Stimulated activated CD8-positive, alpha-beta memory T cell treated with anti-CD3 and anti-CD28 coated beads, Interleukin-12 subunit alpha, Interleukin-12 subunit beta, amount 100 ng/mL, for 24 hours (primary cell): ENCODE data around the gene EGLN3.
"Not testable (repeated sequence)": the region's sequence is repeated elsewhere in the genome, so short reads cannot be mapped to it uniquely, and the experiment has no call there.

Experiments
- DNase-seq: peaks from one replicate; pipeline ENCODE4 v3.0.0-alpha.2; 2020; ENCODE audit errors: extremely low read depth

The EGLN3 gene

DNA sequence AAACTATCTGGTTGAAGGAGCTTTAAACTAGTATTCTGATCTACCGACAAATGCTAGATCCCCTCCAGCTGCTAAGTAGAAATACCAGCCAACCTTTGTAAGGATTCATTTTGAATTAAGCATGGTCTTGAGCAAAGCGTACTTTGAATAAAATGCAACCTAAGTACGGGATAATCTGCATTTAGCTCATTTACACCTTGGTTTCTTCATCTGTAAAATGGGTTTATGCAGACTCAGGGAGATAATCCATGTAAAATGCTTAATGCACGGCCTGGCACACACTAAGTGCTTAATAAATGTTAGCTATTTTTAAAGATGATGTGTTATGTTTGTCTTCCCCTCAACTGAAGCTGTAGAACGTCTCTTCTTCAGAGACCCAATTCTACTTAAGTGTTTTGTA is 15.9 kb downstream of the EGLN3 start:
- DNase-seq: no peak

DNA sequence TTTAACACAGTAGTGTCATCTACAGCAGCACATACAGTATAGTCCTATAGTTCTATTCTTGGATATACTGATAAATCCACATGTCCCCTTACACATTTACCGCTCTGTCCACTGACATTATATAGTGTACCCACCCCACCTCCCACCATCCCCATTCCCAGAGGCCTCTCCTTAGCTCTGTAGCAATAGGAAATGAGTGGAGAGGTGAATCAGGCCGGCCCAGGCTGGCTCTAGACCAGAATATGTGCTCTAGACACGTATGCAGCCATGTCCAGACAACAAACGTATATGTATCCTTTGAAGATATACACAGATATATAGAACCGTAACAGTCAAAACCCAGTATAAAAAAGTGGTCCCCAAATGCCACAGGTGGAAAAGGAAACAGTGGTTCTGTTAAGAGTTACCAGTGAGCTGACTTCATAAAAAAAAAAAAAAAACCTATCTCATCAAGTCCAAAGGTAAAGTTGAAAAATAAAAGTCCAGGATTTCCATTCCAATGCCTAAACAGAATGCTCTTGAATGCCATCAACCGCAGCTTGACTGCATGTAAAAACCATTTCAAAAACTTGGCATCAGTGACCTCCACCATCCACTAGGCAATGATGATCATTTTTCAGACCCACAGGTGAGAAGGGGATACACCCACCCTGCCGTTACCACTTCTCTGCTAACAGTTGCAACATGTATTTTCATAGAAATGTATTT is 16.7 kb downstream of the EGLN3 start:
- DNase-seq: no peak

DNA sequence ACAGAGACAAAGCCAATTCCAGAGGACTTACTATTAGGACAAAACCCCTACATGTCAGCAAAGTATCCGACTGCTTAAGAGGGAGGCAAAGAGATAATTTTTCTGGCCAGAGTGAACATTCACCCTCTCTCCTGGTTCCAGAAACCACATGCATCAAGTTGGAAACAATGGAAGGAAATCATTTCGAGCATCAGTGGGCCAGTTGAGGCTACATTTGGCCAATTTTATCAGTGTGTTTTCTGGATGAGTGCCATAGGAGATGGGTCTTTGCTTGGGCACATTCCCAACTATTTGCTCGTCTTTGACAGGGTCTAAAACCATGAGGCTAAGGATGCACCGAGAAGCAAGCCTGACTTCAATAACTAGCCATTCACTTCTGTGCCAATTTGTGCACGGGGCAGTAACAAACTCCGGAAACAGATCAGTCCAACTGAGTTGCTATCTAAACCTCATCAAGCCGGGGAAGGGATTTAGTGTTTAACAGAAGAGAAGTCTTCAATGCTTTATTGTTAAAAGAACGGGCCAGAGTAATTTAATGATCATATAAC is 17.4 kb downstream of the EGLN3 start:
- DNase-seq: no peak

DNA sequence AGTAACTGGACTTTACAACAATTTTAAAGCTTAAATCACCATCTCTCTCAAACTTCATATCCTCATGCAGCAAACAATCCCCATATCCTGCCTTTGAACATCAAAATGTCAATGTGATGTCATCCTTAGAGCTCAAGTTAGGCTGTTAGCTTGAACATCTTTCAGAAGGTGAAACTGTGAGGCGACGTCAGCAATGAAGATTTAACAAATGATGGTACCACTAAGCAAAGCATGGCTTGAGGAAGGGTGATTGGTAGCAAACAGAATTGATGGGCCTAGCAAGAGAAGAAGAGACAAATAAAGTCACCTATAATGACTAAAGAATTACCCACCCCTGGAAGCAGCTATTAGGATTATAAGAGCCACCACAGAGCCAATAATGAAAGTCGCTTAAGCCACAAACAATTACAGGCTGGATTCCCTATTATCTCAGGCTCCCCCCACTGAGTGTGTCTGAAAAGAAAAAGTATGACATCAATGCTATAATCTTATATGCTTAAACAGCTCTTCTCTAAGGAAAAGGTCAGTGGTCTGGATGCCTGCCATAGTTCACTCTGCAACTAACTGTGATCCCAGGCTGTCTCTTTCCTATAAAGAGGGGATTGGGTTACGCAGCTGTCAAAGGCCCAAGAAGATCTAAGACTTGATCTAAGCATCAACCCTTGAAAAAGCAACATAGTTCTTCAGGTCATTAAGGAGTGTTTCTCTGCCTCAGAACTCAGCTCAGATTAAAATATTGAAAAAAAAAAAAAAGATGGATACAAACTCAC is 18.1 kb downstream of the EGLN3 start:
- DNase-seq: no peak

DNA sequence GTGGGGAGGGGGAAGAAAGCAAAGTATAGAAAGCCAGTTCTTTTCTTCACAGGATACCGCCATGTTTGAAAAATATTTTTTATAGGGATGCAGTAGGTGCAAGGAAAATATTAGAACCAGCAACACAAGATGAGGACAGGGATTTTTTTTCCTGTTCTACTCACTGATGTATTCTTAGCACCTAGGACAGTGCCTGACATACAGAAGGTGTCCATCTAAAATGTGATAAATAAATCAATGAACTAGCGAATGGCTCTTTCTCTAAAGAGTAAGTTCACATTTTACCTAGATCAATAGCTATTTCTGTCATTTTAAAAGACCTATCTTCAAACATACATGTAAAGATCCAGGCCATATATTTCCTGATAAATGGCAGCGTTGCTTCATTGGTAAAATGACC is 18.8 kb downstream of the EGLN3 start:
- DNase-seq: no peak

DNA sequence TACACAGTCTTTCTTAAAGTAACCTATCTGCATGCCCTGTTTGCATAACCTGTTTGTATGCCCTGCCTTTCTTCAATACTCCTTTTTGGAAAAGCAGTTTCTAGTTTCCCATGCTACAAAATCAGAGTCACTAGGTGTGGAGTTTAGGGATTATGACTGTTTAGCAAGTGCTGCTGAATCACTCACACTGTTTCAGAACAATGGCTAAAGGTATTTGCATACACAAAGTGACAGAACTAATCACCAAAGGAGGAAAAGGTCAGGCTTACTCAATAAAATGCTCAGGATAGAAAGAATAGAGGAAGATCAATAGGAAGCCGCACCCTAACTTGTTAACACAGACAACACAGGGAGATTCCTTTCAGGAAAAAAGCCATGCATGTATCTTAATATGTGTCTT is 19.4 kb downstream of the EGLN3 start:
- DNase-seq: no peak

DNA sequence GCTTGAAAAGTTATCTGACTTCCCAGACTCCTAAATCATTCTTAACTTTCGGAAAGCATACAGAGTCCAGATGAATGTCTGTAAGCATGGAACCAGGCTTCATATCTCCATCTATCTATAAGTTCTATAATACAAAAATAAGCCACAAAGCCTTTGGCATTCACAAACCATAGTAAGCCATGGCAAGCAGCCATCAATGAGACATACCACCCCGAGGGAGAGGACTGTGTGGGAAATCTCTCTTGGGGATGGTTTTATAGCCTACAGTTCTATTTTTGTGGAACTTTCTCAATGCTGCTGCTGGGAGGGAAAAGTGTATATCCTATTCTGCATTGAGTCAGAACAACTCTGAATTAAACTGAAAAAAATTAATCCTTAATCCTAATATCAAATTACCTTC is 20.4 kb downstream of the EGLN3 start:
- no peak for DNase-seq

DNA sequence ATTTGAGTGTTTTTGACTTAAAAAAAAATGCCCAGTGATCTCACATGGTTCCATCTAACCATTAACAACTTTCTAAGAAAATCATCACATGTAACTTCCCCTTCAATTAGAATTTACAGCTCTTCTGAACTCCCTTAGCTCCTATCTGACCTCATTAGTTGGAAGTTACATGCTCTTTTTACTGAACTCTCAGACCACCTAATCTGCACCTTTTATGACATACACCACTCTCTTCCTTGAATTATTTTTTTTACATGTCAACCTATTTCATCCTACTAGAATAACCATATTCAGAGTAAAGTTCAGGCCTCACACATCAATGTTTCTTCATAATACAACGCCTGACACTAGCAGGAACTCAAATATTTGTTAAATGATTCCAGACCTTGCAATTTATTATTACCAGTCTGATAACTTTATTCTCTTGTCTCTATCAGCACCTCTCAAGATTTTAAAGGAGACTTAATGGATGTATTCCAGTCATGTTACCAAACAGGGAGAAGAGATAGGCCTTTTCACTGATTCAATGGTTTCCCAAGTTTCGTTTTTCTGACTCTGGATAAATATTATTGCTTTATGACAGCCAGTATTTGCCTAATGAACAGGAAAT is 21.0 kb downstream of the EGLN3 start:
- DNase-seq: no peak

DNA sequence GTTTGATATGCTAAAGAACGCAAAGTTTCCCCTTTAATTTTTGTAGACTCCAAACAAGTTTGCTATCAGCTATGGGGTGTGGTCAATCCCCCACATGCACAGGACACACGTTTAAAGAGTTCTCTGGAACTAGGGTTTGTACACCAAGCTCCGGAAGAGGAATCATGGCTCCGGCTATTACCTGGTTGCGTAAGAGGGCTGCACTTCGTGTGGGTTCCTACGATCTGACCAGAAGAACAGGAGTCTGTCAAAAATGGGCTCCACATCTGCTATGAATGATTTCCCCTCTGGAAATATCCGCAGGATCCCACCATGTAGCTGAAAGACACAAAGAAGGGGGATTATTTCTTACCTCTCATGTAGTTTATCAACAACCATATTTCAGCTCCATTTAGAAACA is 22.0 kb downstream of the EGLN3 start:
- DNase-seq: no peak

DNA sequence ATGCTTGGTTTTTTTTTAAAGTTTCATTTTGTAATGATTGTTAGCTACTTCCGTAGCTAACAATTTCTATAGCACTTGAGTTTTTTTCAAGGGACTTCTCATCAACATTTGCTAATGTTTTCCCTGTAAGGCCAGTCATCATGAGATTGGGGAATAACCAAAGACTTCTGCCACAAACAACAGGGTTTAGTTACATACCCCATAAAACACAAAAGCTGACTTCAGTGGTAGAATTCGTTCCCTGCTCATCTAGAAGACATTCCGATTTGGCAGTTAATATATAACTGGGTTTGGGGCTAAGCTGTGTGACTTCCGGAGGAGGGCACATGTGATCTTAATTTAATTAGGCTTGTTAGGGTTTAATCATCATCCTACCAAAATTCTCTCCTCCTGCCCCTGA is 22.9 kb downstream of the EGLN3 start:
- no peak for DNase-seq

DNA sequence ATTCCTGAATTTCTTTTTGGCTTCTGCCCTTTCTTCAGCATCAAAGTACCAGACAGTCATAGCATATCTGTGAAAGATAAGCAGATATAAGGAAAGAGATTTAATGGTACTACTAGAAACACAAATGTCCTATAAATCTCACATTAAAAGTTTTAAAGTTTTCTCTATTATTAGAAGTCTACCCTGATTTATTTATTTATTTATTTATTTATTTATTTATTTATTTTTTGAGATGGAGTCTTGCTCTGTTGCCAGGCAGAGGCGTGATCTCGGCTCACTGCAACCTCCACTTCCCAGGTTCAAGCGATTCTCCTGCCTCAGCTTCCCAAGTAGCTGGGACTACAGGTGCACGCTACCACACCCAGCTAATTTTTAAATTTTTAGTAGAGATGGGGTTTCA is 23.9 kb downstream of the EGLN3 start:
- not testable (repeated sequence) for DNase-seq

DNA sequence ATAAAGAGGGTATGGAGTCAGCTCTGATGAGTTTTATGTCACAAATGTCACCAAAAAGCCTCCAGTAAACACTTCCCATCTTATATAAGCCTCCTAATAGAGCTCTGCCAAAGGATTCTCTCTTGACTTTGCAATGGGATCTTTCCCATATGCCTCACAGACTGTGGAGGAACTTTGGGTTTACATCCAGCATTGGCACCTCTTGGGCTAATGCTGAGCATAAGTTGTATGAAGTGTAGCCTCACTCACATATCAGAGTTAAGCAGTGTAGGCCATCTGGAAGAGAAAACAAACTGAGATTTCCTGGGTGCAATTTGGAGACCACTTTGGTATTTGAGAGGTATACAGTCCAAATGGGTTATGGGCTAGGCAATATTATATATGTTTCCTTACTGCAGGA is 24.9 kb downstream of the EGLN3 start:
- DNase-seq: no peak

DNA sequence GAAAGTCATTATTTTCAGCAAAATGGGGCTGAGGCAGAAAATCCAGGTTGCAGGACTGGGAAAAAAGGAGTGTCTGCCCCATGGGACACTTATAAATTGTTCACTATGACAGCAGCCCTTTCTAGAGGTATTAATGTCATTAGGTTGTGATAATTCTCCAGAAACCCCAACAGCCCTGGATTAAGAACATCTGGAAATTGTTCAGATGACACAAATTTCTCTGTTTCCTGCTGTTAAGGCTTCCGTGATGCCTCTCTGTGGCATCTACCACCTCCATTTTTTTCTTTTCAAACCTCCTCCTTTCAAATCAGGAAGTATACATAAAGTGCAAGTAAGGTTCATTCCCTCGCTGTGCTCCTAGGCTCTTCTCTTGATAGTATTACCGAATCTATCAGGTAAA is 25.6 kb downstream of the EGLN3 start:
- DNase-seq: no peak

DNA sequence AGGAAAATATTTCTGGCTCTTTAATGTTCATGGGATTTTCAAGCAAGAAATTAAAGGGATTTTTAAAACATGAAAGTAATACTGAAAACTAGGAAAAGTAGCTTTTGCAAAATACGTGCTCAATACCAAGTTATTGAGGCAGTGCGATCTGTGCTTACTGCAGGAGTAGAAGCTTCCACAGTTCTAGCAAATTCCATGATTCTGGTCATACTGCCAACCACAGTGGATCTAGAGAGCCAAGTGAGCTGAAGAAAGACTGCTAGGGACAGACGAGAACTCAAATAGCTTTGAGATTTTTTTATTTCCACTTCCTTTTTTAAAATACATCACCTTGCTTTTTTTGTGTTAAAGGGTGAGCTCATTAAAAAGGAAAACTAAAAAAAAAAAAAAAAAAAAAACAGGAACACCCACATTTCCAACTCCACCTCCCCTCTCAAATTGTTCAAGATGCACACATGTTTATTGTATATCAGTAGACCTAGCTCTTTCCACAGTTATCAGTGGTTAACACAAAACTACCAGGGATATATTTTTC is 26.2 kb downstream of the EGLN3 start:
- no peak for DNase-seq

DNA sequence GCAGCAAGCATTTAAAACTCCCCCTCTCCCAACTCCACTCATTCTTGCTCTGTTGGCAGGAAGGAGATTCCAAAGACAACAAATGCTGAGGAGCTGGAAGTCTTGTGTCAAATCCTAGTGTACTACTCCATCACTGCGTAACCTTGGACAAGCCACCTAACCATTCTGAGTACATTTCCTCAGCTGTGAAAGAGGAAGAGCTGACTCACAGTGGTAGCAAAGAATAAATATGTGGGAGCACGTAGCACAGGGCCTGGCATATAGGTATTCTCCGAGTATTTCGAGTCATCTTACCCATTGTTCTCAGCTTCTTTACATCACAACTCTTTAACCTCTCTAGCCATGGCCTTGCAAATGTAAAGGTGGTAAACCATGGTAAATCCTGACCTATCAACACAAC is 28.7 kb downstream of the EGLN3 start:
- no peak for DNase-seq

DNA sequence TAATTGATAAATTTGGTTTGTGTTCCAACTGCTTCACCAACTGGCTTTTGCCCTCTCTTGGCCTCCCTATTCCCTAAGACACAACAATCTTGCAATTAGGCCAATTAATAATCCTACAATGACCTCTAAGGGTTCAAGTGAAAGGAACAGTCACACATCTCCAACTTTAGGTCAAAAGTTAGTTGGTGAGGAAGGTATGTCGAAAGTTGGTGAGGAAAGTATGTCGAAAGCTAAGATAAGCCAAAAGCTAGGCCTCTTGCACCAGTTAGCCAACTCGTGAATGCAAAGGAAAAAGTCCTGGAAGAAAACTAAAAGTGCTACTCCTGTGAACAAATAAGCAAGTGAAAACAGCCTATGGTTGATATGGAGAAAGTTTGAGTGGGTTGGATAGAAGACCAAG is 32.6 kb downstream of the EGLN3 start:
- DNase-seq: no peak

DNA sequence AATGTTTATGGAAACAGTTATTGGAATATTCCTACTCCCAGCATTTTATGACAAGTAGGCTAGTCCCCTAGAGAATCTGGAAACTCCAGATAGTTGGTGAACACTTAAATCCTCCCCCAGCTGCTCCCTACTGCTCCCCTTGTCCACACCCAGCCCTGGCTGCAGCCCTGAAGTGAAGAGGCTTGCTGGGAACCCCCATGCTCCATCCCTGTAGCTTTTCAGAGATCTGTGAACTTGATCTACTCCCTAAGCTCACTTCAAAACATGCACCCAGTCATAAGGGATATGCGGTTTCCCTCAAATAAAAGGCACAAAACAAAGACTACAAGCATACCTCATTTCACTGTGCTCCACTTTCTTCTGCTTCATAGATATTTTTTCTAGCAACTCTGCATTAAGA is 33.2 kb downstream of the EGLN3 start:
- DNase-seq: no peak

DNA sequence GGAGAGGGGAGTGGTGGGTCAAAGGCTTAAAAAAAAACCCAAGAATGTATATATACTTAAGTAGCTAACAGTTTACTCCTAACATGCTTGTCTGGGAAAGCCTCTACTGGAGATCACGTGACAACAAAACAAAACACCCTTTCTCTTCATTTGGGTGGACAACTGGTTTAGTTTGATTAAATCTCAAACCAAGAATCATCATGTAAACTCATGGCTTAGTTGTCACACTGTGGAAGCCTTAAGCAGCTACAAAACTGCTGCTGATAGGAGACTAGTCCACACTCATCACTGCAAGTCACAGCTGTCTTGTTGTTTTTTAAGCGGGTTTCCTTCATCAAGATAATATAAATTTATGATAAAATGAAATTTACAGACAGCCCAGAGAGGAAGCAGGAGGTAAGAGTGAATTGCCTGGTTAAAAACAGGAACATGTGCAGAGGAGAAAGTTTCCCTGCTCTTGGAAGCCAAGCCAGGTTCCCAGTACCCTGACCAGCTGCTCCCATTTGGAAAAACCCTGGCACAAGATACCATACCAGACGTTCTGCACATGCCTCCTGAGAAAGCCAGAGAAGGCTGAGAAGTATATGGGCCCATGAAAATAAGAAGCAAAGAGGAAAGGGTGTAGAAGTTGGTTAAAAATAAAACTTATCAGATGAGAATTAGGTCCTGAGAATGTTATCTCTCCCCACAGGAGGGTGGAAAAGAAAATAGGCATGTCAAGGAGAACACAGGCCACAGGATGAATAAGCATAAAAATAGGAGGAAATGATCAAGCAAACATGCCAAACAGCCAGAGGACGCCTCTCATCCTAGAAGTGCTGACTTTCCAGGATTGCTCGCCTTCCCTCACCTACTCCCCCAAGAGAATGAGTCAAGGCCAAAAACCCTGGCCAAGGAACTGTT is 34.0 kb downstream of the EGLN3 start:
- DNase-seq: no peak

DNA sequence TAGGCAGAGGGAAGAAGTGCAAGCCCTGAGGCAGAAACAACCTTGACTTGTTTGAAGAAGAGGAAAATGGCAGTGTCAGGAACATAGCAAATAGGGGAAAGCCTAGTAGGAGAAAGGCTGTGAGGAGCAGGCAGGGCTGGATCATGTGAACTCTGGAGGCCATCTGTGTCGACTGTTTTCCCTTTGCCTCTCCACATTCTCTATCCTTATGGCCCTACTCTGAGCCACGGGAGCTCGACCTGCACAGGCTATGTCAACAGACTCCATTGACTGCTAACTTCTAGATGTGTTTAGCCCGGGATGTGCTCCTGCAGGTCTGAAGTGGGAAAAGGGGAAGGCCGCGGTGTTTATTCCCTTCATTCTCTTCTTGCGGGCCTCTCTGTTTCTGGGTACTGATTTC is 35.2 kb downstream of the EGLN3 start:
- no peak for DNase-seq

DNA sequence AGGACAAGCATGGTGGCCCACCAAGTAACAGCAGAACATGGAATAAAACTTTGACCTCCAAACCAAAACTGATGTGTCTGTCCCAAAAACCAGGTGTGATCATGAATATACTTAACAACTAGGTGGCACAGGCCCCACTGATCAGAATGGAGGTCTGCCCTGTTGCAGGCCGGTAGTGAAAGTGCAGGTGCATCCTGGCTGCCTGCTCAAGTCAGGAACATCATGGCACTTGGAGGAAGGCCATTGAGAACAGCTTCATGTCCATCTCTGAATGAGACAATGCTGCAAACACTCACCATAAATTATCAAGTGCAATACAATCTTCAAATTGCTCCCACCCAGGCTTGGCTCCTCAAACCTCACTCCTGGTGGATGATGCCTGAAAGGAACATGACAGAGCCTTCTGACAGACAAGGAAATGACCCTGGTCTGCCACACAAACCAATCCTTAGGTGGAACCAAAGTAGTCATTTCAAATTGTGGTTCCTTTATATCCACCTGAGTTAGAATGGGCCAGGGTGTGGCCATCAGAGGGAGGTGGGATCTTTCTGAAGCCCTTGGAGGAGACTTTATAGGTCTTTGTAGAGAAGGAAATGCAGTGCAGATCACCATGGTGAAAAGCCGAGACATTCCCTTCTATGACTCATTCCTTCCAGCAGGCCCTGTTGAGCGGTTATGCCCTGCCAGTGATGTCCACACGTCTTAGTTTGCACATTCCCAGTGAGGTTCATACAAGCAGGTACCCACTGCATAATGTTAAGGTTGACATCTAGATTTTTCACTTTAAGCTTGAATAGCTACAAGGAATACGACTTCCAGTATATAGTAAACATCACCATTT is 36.0 kb downstream of the EGLN3 start:
- DNase-seq: no peak

DNA sequence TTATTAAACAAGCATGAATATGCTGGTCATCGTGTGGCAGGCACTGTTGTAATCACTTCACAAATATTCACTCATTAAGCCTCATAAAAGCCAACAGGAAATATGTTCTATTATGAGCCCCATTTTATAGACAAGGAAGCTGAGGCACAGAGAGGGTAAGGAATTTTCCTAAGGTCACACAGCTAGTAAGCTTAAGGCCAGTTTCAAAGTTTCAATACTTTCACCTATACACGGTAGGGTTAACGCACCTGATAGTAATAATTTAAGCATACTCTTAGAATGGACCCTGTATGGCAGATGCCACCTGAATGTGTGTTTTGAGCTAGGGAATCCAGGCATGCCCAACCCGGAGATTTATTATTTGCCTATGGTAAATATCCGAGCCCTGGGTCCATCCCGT is 39.8 kb downstream of the EGLN3 start:
- no peak for DNase-seq
